Stimulated activated CD8-positive, alpha-beta memory T cell treated with anti-CD3 and anti-CD28 coated beads, Interleukin-2, amount 100 ng/mL, for 48 hours (primary cell): ENCODE results near the gene SURF4.
"Not testable (repeated sequence)": the region's sequence is repeated elsewhere in the genome, so short reads cannot be mapped to it uniquely, and the experiment has no call there.

Experiments used
- DNase-seq, 2 donors: peaks; one replicate each; pipeline ENCODE4 v3.0.0-alpha.2; 2020; ENCODE audit warnings: low read depth in 2 of 2

Gene SURF4

DNA sequence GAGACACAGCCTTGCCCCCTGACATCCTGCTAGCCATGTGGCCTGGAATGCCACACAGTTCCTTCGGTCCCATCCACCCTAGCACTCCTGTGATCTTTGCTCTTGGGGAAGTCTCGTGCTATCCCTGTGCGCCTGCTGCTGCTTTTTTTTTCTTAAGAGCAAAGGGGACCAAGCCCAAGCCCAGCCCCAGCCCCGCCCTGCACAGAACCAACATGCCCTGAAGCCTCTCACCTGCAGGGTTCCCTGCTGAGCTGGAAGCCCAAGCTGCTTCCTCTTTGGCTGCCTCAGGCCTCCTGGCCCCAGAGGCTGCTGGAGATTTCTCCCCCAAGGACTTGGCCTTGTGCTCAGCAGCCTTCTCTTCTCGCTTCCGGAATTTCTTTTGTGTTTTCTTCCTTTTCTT, 41.7 kb downstream of the SURF4 start:
- no peak for DNase-seq

GRCh38 chr9:133333566-133333965, 42.3 kb downstream of the SURF4 start:
- DNase-seq = no peak

- DNase-seq = no peak
Observed at GRCh38 chr9:133333011-133333410, 42.8 kb downstream of the SURF4 start.

GRCh38 chr9:133332381-133332730, 43.5 kb downstream of the SURF4 start:
- no peak for DNase-seq

DNA sequence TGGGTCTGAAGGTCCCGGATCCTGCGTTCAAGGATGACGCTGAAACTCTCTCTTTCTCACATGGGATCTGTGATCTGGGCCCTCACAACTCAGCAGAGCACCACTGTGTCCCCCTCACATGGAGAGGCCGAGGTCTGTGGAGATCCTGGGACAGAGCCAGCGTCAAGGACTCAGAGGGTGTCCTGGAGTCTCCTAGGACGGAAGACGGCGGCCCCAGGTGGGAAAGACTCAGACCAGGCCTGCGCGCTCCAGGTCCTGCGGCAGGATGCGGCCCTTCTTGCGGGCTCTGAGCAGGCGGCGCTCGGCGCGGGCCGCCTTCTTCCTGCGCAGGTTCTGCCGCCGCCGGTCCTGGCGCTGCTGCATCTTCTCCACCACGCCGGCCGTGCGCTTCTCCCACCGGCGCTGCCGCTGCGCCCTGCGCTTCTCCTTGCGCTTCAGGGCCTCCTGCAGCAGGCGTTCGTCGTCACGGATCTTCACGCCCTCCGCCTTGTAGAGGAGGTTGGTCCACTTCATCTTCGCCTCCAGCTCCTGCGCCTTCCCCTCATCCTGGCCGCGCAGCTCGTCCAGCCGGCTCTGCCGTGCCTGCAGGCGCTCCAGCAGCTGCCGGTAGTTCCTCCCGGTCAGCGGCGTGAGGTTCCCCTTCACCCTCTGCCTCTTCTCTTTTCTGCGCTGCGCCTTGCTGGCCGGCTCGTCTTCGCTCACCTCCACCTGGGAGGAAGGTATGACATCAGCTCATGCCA, 44.0 kb downstream of the SURF4 start:
- no peak for DNase-seq

GRCh38 chr9:133331221-133331620, 44.6 kb downstream of the SURF4 start:
- DNase-seq = no peak

- DNase-seq = not testable (repeated sequence)
Observed at GRCh38 chr9:133329306-133330156, 46.3 kb downstream of the SURF4 start.

DNA sequence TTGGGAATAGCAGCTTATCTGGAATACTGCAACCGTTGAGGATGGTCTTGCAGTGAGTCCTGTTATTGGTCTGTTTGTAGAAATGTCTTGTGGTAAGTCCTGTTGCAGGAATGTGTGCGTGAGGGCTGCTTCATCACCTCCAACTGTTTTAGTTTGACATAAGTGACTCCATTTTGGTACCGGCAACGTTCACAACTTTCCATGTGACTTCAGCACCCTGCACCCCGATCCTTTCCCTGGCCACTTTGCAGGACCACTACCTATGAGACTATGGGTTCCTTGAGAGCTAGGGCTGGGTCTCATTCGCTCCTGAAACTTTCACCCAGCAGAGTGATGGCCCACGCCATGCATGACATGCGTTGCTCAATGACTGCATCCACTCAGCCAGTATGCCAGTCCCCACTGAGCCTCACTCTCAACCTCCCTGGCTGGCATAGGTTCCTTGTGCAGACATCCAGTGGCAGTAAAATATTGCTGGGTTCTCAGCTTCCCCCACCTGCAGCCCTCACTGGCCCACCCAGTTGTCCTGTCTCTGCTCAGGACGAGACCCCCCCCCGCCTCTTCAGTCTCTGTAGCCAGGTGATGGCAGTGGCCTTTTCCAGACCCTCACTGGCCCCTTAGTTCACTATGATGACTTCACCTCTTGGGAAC, 47.9 kb downstream of the SURF4 start:
- DNase-seq = no peak

DNA sequence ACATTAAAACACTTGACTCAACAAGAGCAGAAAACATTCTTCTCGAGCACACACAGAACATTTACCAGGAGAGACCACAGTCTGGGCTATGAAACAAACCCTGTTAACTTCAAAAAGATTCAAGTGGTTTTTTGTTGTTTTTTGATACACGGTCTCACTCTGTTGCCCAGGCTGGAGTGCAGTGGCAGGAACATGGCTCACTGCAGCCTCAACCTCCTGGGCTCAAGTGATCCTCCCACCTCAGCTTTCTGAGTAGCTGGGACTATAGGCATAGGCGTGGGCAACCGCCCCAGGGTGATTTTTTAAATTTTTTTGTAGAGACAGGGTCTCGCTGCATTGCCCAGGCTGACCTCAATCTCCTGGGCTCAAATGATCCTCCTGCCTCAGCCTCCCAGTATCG, 48.8 kb downstream of the SURF4 start:
- DNase-seq = not testable (repeated sequence)

DNA sequence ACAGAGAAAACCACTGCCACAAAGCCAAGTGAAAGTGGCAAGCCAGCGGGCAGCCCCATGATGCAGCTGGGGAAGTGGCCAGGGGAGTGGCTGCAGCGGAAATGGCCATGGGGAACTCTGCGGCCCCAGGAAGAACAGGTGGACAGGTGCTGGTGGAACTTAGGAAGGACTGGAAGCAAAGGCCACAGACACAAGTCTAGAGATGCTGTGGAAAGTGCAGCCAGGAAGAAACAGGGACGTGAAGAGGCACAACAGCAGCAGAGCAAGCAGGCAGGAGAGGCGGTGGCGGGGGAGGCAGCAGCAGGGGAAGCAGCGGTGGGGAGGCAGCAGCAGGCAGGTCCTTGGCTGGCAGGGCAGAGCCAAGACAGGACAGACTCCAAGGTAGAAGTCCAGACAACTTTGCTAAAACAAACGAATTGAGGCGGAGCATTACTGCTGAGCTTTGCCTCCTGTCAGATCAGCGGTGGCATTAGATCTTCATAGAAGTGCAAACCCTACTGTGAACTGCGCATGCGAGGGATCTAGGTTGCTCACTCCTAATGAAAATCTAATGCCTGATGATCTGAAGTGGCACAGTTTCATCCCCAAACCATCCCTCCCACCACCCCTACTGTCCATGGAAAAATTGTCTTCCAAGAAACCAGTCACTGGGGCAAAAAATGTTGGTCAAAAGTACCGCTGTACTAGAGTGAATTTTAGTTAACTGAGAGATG, 51.7 kb downstream of the SURF4 start:
- no peak for DNase-seq

DNA sequence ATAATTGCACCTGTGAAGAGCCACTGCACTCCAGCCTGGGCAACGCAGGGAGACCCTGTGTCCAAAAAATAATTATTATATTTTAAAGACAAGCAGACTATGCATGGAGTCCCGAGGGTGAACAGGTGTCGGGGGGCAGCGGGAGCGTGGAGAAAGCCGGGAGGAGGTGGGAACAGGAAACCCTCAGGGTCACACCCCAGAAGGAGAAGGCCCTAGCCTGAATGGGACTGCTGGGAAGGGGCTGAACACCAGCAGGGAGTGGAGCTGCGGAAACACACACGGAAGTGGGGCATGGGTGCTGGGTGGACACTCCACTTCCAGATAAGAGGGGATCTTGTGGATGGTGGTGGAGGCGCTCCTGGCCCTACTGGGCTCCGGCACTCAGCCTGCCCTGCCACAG, 52.6 kb downstream of the SURF4 start:
- DNase-seq = no peak

- DNase-seq = no peak
Observed at GRCh38 chr9:133322701-133323100, 53.2 kb downstream of the SURF4 start.

GRCh38 chr9:133321411-133321935, 54.4 kb downstream of the SURF4 start:
- DNase-seq = no peak

DNA sequence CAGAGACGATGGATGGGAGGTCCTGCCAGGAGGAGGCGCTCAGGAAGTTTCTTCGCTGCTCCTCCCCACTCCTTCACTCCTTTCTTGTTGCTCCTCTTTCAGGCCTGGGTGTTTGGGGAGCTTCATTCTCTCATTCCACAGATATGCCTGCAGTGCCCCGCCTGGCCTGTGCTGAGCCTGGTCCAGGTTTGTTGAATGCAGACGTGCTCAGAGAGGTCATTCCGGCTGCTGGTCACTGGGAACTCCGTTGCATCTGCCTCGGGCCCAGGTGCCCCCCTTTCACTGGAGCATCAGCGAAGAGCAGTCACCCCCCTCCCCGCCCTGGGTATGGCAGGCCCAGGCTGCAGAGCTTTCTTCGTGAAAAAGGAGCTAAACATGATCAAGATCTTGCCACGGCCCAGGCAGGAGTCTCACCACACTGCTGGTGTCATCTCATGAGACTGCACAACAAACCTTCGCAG, 55.4 kb downstream of the SURF4 start:
- no peak for DNase-seq

DNA sequence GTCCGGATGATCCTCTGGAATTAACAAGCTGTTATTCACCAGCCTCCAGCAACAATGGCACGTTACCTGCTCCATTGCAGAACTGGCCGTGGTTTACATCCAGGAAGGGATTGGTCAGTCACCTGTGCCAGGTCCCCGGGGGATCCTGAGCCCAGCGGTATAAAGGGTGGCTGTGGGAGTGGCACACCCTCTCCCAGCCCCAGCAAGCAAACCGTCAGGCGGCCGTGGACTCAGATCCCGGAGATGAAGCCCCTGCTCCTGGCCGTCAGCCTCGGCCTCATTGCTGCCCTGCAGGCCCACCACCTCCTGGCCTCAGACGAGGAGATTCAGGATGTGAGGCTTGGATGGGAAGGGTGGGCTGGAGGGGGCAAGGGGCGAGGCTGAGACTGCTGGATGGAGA, 58.3 kb downstream of the SURF4 start:
- not testable (repeated sequence) for DNase-seq

GRCh38 chr9:133315997-133316396, 59.9 kb downstream of the SURF4 start:
- DNase-seq = no peak
